ENCODE measurements around the gene ACP7.

ACP7 gene

DNA sequence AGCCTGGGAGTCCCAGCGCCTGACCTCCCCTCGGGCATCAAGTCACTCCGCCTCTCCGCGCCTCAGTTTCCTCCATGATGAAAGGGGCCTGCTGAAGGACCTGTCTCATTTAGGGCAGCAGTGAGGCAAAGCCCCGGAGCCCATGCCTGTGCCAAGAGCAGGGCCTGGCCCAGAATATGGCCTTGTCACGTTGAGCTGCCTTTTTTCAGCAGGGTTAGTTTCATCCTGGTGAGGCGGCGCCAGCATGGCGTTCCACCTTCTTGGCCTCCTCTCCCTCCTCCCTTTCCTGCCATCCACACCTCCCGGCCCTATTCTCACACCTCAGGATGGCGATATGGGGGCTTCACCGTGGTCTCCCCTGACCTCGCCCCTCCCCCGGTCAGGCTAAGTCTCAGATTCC lies 71.6 kb downstream of the ACP7 start (continued):
- TF ChIP-seq, protein P1, sequence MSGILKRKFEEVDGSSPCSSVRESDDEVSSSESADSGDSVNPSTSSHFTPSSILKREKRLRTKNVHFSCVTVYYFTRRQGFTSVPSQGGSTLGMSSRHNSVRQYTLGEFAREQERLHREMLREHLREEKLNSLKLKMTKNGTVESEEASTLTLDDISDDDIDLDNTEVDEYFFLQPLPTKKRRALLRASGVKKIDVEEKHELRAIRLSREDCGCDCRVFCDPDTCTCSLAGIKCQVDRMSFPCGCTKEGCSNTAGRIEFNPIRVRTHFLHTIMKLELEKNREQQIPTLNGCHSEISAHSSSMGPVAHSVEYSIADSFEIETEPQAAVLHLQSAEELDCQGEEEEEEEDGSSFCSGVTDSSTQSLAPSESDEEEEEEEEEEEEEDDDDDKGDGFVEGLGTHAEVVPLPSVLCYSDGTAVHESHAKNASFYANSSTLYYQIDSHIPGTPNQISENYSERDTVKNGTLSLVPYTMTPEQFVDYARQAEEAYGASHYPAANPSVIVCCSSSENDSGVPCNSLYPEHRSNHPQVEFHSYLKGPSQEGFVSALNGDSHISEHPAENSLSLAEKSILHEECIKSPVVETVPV (CRISPR knock-in tag; IDR thresholded peaks at IDR 0.05) = no peak
- TF ChIP-seq, protein P2, sequence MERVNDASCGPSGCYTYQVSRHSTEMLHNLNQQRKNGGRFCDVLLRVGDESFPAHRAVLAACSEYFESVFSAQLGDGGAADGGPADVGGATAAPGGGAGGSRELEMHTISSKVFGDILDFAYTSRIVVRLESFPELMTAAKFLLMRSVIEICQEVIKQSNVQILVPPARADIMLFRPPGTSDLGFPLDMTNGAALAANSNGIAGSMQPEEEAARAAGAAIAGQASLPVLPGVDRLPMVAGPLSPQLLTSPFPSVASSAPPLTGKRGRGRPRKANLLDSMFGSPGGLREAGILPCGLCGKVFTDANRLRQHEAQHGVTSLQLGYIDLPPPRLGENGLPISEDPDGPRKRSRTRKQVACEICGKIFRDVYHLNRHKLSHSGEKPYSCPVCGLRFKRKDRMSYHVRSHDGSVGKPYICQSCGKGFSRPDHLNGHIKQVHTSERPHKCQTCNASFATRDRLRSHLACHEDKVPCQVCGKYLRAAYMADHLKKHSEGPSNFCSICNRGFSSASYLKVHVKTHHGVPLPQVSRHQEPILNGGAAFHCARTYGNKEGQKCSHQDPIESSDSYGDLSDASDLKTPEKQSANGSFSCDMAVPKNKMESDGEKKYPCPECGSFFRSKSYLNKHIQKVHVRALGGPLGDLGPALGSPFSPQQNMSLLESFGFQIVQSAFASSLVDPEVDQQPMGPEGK (CRISPR knock-in tag; IDR thresholded peaks at IDR 0.05; ENCODE audit: borderline replicate concordance) = no peak
- TF ChIP-seq GLIS3 (CRISPR knock-in tag; IDR thresholded peaks at IDR 0.05) (no peak), ZFP3 (CRISPR knock-in tag; IDR thresholded peaks at IDR 0.05) (no peak), ESRRG (CRISPR knock-in tag; IDR thresholded peaks at IDR 0.05) (no peak), ARNTL (CRISPR knock-in tag; IDR thresholded peaks at IDR 0.05; ENCODE audit: borderline replicate concordance, low read depth) (no peak), SNAI2 (CRISPR knock-in tag; IDR thresholded peaks at IDR 0.05) (no peak)
- TF ChIP-seq, protein P3, sequence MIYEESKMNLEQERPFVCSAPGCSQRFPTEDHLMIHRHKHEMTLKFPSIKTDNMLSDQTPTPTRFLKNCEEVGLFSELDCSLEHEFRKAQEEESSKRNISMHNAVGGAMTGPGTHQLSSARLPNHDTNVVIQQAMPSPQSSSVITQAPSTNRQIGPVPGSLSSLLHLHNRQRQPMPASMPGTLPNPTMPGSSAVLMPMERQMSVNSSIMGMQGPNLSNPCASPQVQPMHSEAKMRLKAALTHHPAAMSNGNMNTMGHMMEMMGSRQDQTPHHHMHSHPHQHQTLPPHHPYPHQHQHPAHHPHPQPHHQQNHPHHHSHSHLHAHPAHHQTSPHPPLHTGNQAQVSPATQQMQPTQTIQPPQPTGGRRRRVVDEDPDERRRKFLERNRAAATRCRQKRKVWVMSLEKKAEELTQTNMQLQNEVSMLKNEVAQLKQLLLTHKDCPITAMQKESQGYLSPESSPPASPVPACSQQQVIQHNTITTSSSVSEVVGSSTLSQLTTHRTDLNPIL (CRISPR knock-in tag; IDR thresholded peaks at IDR 0.05; ENCODE audit: low read depth) = no peak

DNA sequence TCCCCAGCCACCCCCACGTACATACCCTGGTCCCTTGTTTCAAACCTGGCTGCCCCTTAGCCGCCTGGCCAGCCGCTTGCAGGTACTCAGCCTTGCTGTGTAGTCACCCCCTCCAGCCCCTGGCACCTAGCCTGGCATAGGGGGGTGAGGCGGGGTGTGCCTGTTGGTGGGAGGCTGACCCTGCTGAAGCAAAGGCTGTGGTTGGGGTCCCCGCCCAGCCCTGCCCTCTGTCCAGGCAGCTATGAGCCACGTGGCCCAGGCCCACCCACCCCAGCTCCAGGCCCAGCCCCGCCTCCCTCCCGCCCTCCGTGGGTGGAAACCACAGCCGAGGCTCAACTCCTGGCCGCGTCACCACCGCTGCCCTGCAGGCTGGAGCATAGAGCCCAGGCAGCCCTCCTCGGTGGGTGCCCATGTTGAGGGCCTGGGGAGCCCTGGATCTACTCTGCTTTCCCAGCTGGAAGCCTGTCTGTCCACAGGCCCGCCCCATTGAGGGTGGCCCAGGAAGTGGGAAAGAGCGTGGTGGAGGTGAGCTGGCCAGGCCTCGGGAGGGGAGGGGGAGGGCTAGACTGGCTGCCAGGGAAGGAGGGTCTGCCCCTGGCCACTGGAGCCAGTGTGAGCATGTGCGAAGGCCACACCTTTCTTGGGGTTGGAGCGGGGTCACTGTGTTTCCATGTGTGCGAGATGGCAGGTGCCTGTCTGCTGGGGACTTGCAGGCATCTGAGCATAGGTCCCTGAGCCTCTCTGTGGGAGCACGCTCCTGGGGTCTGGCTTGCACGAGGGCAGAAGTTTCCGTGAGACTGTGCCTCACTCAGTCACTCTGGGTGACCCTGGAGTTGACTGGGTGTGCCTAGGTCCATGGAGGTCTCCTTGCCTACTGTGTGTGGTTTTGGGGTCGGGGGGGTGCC lies 72.4 kb downstream of the ACP7 start:
- no peak for TF ChIP-seq ARNTL (CRISPR knock-in tag; IDR thresholded peaks at IDR 0.05; ENCODE audit: borderline replicate concordance, low read depth)
- TF ChIP-seq, protein P4, sequence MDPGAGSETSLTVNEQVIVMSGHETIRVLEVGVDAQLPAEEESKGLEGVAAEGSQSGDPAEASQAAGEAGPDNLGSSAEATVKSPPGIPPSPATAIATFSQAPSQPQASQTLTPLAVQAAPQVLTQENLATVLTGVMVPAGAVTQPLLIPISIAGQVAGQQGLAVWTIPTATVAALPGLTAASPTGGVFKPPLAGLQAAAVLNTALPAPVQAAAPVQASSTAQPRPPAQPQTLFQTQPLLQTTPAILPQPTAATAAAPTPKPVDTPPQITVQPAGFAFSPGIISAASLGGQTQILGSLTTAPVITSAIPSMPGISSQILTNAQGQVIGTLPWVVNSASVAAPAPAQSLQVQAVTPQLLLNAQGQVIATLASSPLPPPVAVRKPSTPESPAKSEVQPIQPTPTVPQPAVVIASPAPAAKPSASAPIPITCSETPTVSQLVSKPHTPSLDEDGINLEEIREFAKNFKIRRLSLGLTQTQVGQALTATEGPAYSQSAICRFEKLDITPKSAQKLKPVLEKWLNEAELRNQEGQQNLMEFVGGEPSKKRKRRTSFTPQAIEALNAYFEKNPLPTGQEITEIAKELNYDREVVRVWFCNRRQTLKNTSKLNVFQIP (CRISPR knock-in tag; IDR thresholded peaks at IDR 0.05; ENCODE audit: borderline replicate concordance, low read depth) = no peak
- TF ChIP-seq ZFP30 (CRISPR knock-in tag; IDR thresholded peaks at IDR 0.05) = no peak
- TF ChIP-seq SNAI2 (CRISPR knock-in tag; IDR thresholded peaks at IDR 0.05) = no peak
- TF ChIP-seq, protein P5, sequence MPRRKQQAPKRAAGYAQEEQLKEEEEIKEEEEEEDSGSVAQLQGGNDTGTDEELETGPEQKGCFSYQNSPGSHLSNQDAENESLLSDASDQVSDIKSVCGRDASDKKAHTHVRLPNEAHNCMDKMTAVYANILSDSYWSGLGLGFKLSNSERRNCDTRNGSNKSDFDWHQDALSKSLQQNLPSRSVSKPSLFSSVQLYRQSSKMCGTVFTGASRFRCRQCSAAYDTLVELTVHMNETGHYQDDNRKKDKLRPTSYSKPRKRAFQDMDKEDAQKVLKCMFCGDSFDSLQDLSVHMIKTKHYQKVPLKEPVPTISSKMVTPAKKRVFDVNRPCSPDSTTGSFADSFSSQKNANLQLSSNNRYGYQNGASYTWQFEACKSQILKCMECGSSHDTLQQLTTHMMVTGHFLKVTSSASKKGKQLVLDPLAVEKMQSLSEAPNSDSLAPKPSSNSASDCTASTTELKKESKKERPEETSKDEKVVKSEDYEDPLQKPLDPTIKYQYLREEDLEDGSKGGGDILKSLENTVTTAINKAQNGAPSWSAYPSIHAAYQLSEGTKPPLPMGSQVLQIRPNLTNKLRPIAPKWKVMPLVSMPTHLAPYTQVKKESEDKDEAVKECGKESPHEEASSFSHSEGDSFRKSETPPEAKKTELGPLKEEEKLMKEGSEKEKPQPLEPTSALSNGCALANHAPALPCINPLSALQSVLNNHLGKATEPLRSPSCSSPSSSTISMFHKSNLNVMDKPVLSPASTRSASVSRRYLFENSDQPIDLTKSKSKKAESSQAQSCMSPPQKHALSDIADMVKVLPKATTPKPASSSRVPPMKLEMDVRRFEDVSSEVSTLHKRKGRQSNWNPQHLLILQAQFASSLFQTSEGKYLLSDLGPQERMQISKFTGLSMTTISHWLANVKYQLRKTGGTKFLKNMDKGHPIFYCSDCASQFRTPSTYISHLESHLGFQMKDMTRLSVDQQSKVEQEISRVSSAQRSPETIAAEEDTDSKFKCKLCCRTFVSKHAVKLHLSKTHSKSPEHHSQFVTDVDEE (CRISPR knock-in tag; IDR thresholded peaks at IDR 0.05) = no peak
- TF ChIP-seq ZNF565 (CRISPR knock-in tag; conservative IDR thresholded peaks at IDR 0.05; ENCODE audit: low read depth) = no peak
- TF ChIP-seq PPARA (CRISPR knock-in tag; IDR thresholded peaks at IDR 0.05; ENCODE audit: borderline replicate concordance) = no peak
- TF ChIP-seq, protein P2 (CRISPR knock-in tag; IDR thresholded peaks at IDR 0.05; ENCODE audit: borderline replicate concordance) = no peak
- no peak; the same call in 1 of the 3 replicates for ATAC-seq

DNA sequence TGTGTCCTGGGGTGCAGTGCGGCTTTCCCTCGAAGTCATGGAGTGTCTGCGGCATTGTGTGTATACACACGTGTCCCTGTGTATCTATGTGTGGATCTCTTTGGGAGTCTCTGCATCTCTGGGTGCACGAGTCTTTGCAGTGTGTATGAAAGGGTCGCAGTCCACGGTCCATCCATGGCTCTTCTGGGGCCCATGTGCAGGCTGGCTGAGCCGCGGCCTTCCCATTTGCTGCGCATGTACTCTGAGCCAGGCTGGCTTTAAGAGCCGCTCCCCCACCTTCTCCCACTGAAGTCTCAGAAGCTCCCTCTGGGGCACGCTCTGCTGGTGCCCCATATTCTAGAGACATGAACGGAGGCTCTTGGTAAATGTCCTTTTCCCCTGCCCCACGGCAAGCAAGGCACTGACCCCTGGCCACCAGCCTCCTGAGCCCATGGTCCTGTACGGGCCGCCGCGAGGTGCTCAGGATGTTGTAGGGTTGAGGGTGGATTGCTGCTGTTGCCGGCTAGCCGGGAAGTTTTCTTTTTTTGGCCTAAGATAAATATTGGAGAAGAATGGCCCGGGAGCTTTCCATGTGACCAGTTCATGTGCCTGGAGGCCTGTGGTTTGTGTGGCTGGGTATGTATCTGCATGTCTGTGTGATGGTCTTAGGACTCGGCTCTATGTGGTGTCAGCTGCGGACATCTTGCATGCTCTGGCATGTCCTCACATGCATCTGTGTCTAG lies 73.3 kb downstream of the ACP7 start:
- no peak for ATAC-seq
- TF ChIP-seq ZFP3 (CRISPR knock-in tag; IDR thresholded peaks at IDR 0.05) (no peak), RARB (CRISPR knock-in tag; IDR thresholded peaks at IDR 0.05) (no peak), PPARA (CRISPR knock-in tag; IDR thresholded peaks at IDR 0.05; ENCODE audit: borderline replicate concordance) (no peak), TCF4 (CRISPR knock-in tag; IDR thresholded peaks at IDR 0.05; ENCODE audit: borderline replicate concordance) (no peak), ZNF8 (CRISPR knock-in tag; IDR thresholded peaks at IDR 0.05) (no peak), BACH2 (CRISPR knock-in tag; IDR thresholded peaks at IDR 0.05; ENCODE audit: borderline replicate concordance) (no peak), ARNTL (CRISPR knock-in tag; IDR thresholded peaks at IDR 0.05; ENCODE audit: borderline replicate concordance, low read depth) (no peak), ESRRG (CRISPR knock-in tag; IDR thresholded peaks at IDR 0.05) (no peak), TOX (CRISPR knock-in tag; IDR thresholded peaks at IDR 0.05; ENCODE audit: borderline replicate concordance) (no peak), ZNF565 (CRISPR knock-in tag; conservative IDR thresholded peaks at IDR 0.05; ENCODE audit: low read depth) (no peak), CSDC2 (CRISPR knock-in tag; IDR thresholded peaks at IDR 0.05) (no peak), ZNF70 (CRISPR knock-in tag; IDR thresholded peaks at IDR 0.05) (no peak)
- TF ChIP-seq, protein P3 (CRISPR knock-in tag; IDR thresholded peaks at IDR 0.05; ENCODE audit: low read depth) = no peak
